Sigmoid colon (tissue), 4 donors: ENCODE data around the gene ARHGAP33.

Experiments
- CTCF ChIP-seq, 4 experiments: fragments of 450-650 bp in 3 of 4; fragments of 200-600 bp in 1 of 4; IDR thresholded peaks; one replicate each; pipeline ENCODE4 v1.5.1; 2016 to 2019; ENCODE audit warnings: antibody characterized with exemption in 4 of 4, mild to moderate bottlenecking in 3 of 4, moderate library complexity in 2 of 4
- EP300 ChIP-seq, 4 donors: sonication (generic); formaldehyde crosslinking; IDR thresholded peaks; one replicate each; pipeline ENCODE4 v1.6.1; 2017; ENCODE audit warnings: antibody characterized with exemption in 4 of 4
- POLR2A ChIP-seq, 2 donors: fragments of 450-650 bp; IDR thresholded peaks; one replicate each; pipeline ENCODE4 v1.6.1; 2016; ENCODE audit warnings: antibody characterized with exemption in 2 of 2, mild to moderate bottlenecking in 2 of 2, moderate library complexity in 2 of 2
- POLR2AphosphoS5 ChIP-seq, 4 donors: sonication (generic); formaldehyde crosslinking; IDR thresholded peaks; one replicate each; pipeline ENCODE4 v1.6.1; 2017; ENCODE audit warnings: antibody characterized with exemption in 4 of 4

GRCh38 chr19:35742121-35742724, 33.1 kb upstream of the ARHGAP33 start, which contains the start of gene IGFLR1:
- no peak for TF ChIP-seq CTCF (IDR thresholded peaks at IDR 0.05)
- no peak for TF ChIP-seq POLR2A (IDR thresholded peaks at IDR 0.05)
- no peak for TF ChIP-seq POLR2AphosphoS5 (IDR thresholded peaks at IDR 0.05)
- no peak for TF ChIP-seq EP300 (IDR thresholded peaks at IDR 0.05)
